WTC11 (cell line): ENCODE data around the gene SIPA1L2. TPM values are rescaled to one million over a fixed set of nuclear protein-coding genes. Genes with fewer than 3 reads are reported as not detected.

ENCODE experiments used
- ATAC-seq: fragments of 200-7000 bp; cut with Tn5 transposase; 2 replicates; pipeline ENCODE4 v1.10.0; 2021; ENCODE audit warnings: mild to moderate bottlenecking, moderate library complexity
- CTCF ChIA-PET: fragments of 300-600 bp; sonication (Branson Sonifier 250); formaldehyde crosslinking; loops from one replicate; lab custom pipeline; 2021; ENCODE audit warnings: antibody characterized with exemption; lab: Charles Lee
- POLR2A ChIA-PET: fragments of 350-600 bp; sonication (Branson Sonifier 250); formaldehyde crosslinking; loops from one replicate; lab custom pipeline; 2021; ENCODE audit warnings: antibody characterized with exemption; lab: Charles Lee
- DNase-seq: peaks from one replicate; pipeline ENCODE4 v3.0.0; 2021; ENCODE audit warnings: low spot score
- H3K27ac Mint-ChIP-seq: 2 replicates; pipeline ENCODE4 v1.8.0; 2021; ENCODE audit warnings: mixed read lengths
- H3K27me3 Mint-ChIP-seq: 2 replicates; pipeline ENCODE4 v1.8.0; 2021; ENCODE audit warnings: low read depth, mild to moderate bottlenecking, moderate library complexity, mixed read lengths
- H3K36me3 Mint-ChIP-seq: 2 replicates; pipeline ENCODE4 v1.8.0; 2021; ENCODE audit warnings: mixed read lengths
- H3K4me1 Mint-ChIP-seq: 2 replicates; pipeline ENCODE4 v1.8.0; 2022; ENCODE audit warnings: mixed read lengths
- H3K4me3 Mint-ChIP-seq: 2 replicates; pipeline ENCODE4 v1.8.0; 2021; ENCODE audit warnings: mild to moderate bottlenecking, moderate library complexity, mixed read lengths
- H3K9me3 Mint-ChIP-seq: 2 replicates; pipeline ENCODE4 v1.8.0; 2021; ENCODE audit warnings: mixed read lengths
- ATF1 ChIP-seq: sonication (generic); formaldehyde crosslinking; IDR thresholded peaks from 2 replicates; pipeline ENCODE4 v1.8.1; 2023; ENCODE audit warnings: mild to moderate bottlenecking, moderate library complexity, missing genetic modification reagents
- GRHL2 ChIP-seq: fragments of 250-450 bp; sonication (Bioruptor Pico); IDR thresholded peaks from 2 replicates; pipeline ENCODE4 v1.8.0; 2022; ENCODE audit warnings: mild to moderate bottlenecking, moderate library complexity; ENCODE audit not compliant: insufficient replicate concordance, severe bottlenecking
- IRF2 ChIP-seq: sonication (generic); formaldehyde crosslinking; IDR thresholded peaks from 2 replicates; pipeline ENCODE4 v1.8.0; 2022; ENCODE audit warnings: low read depth, missing genetic modification reagents, borderline replicate concordance
- NFATC4 ChIP-seq: fragments of 250-450 bp; sonication (Bioruptor Pico); IDR thresholded peaks from 2 replicates; pipeline ENCODE4 v1.9.0; 2021; ENCODE audit warnings: mild to moderate bottlenecking
- NR3C1 ChIP-seq: sonication (generic); formaldehyde crosslinking; conservative IDR thresholded peaks from 2 replicates; pipeline ENCODE4 v1.8.1; 2023; ENCODE audit warnings: low read depth, mild to moderate bottlenecking, missing genetic modification reagents
- OVOL2 ChIP-seq: fragments of 250-450 bp; sonication (Bioruptor Pico); IDR thresholded peaks from 2 replicates; pipeline ENCODE4 v1.9.0; 2021; ENCODE audit warnings: mild to moderate bottlenecking, borderline replicate concordance
- PRDM15 ChIP-seq: sonication (generic); formaldehyde crosslinking; IDR thresholded peaks from 2 replicates; pipeline ENCODE4 v1.8.0; 2022; ENCODE audit warnings: missing genetic modification reagents
- RELA ChIP-seq: sonication (generic); formaldehyde crosslinking; IDR thresholded peaks from 2 replicates; pipeline ENCODE4 v1.8.1; 2022; ENCODE audit warnings: missing genetic modification reagents, mild to moderate bottlenecking, borderline replicate concordance
- SMAD3 ChIP-seq: sonication (generic); formaldehyde crosslinking; IDR thresholded peaks from 2 replicates; pipeline ENCODE4 v1.8.0; 2022; ENCODE audit warnings: missing genetic modification reagents, mild to moderate bottlenecking, borderline replicate concordance
- SMAD4 ChIP-seq: sonication (generic); formaldehyde crosslinking; IDR thresholded peaks from 2 replicates; pipeline ENCODE4 v1.8.0; 2022; ENCODE audit warnings: mild to moderate bottlenecking, missing genetic modification reagents
- TEAD1 ChIP-seq: sonication (generic); formaldehyde crosslinking; IDR thresholded peaks from 2 replicates; pipeline ENCODE4 v1.8.0; 2022; ENCODE audit warnings: mild to moderate bottlenecking, missing genetic modification reagents
- ZBTB21 ChIP-seq: sonication (generic); formaldehyde crosslinking; IDR thresholded peaks from 2 replicates; pipeline ENCODE4 v1.8.1; 2023; ENCODE audit warnings: mild to moderate bottlenecking, missing genetic modification reagents, borderline replicate concordance
- ZBTB43 ChIP-seq: sonication (generic); formaldehyde crosslinking; IDR thresholded peaks from 2 replicates; pipeline ENCODE4 v1.8.1; 2023; ENCODE audit warnings: mild to moderate bottlenecking, missing genetic modification reagents
- ZNF121 ChIP-seq: sonication (generic); formaldehyde crosslinking; IDR thresholded peaks from 2 replicates; pipeline ENCODE4 v1.8.0; 2023; ENCODE audit warnings: missing genetic modification reagents
- ZNF232 ChIP-seq: sonication (generic); formaldehyde crosslinking; IDR thresholded peaks from 2 replicates; pipeline ENCODE4 v1.8.0; 2022; ENCODE audit warnings: mild to moderate bottlenecking, missing genetic modification reagents
- ZNF317 ChIP-seq: sonication (generic); formaldehyde crosslinking; IDR thresholded peaks from 2 replicates; pipeline ENCODE4 v1.8.1; 2023; ENCODE audit warnings: low read depth, mild to moderate bottlenecking, moderate library complexity, missing genetic modification reagents, borderline replicate concordance
- ZNF416 ChIP-seq: fragments of 250-450 bp; sonication (Bioruptor Pico); IDR thresholded peaks from 2 replicates; pipeline ENCODE4 v1.9.0; 2021; ENCODE audit warnings: mild to moderate bottlenecking, inconsistent platforms
- total RNA-seq: library from RNA; stranded (reverse); gene quantifications from 3 replicates; pipeline ENCODE4 v1.2.3, GENCODE V29; 2021
- TF ChIP-seq, protein P1 (sequence below): sonication (generic); formaldehyde crosslinking; IDR thresholded peaks from 2 replicates; pipeline ENCODE4 v1.8.1; 2022; ENCODE audit warnings: mild to moderate bottlenecking, missing genetic modification reagents, moderate library complexity, borderline replicate concordance
- TF ChIP-seq, protein P2 (sequence below): sonication (generic); formaldehyde crosslinking; IDR thresholded peaks from 2 replicates; pipeline ENCODE4 v1.8.1; 2022; ENCODE audit warnings: mild to moderate bottlenecking, moderate library complexity, missing genetic modification reagents
- TF ChIP-seq, protein P3 (sequence below): sonication (generic); formaldehyde crosslinking; IDR thresholded peaks from 2 replicates; pipeline ENCODE4 v1.8.1; 2023; ENCODE audit warnings: mild to moderate bottlenecking, missing genetic modification reagents, moderate library complexity

SIPA1L2 gene
- total RNA-seq, 1 experiment from 2014 or later, result 14.3 TPM

- DNase-seq (no peak), ATAC-seq (no peak)
- H3K36me3 Mint-ChIP-seq, result no peaks in the 10 kb centered on the region
- no peaks in the 10 kb centered on the region; the same call in 1 of the 2 replicates for H3K9me3 Mint-ChIP-seq
- no peak overlapping the region for H3K27ac Mint-ChIP-seq
- TF ChIP-seq IRF2 (CRISPR knock-in tag), result no peak
- TF ChIP-seq ZNF121 (CRISPR knock-in tag), result no peak
- TF ChIP-seq NFATC4 (CRISPR knock-in tag), result no peak
- no peak for TF ChIP-seq ZNF232 (CRISPR knock-in tag)
- TF ChIP-seq, protein P1, sequence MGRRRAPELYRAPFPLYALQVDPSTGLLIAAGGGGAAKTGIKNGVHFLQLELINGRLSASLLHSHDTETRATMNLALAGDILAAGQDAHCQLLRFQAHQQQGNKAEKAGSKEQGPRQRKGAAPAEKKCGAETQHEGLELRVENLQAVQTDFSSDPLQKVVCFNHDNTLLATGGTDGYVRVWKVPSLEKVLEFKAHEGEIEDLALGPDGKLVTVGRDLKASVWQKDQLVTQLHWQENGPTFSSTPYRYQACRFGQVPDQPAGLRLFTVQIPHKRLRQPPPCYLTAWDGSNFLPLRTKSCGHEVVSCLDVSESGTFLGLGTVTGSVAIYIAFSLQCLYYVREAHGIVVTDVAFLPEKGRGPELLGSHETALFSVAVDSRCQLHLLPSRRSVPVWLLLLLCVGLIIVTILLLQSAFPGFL (CRISPR knock-in tag), result no peak
- TF ChIP-seq ATF1 (CRISPR knock-in tag), result no peak
- no peak for TF ChIP-seq ZNF317
- no peak for TF ChIP-seq SMAD4
- TF ChIP-seq ZNF416 (CRISPR knock-in tag), result no peak
- no peak for TF ChIP-seq SMAD3 (CRISPR knock-in tag)
- no peak for TF ChIP-seq ZBTB21
- TF ChIP-seq TEAD1 (CRISPR knock-in tag), result no peak
- TF ChIP-seq PRDM15 (CRISPR knock-in tag), result no peak
- TF ChIP-seq NR3C1 (CRISPR knock-in tag), result no peak
- TF ChIP-seq, all 79 proteins: peak for 0
- H3K4me3 Mint-ChIP-seq, result no peak overlapping the region
- no peaks in the 10 kb centered on the region; the same call in 1 of the 2 replicates for H3K27me3 Mint-ChIP-seq
- ChIA-PET POLR2A (no interaction called here), CTCF (interaction anchor here (0.8 kb wide), 1 partner anchor 21 kb away, joined by 7 read pairs; no protein-coding TSS in a partner anchor)
- no peaks in the 10 kb centered on the region for H3K4me1 Mint-ChIP-seq
These were observed 18.4 kb upstream of the SIPA1L2 start for GRCh38 chr1:232648316-232648715.

GRCh38 chr1:232644209-232644608, 14.3 kb upstream of the SIPA1L2 start:
- no peak overlapping the region for H3K27ac Mint-ChIP-seq
- ATAC-seq (no peak), DNase-seq (no peak)
- ChIA-PET POLR2A (no interaction called here), CTCF (no interaction called here)
- H3K36me3 Mint-ChIP-seq, result no peaks in the 10 kb centered on the region
- H3K4me3 Mint-ChIP-seq, result no peak overlapping the region
- TF ChIP-seq GRHL2 (CRISPR knock-in tag) (no peak), RELA (CRISPR knock-in tag) (no peak), ATF1 (CRISPR knock-in tag) (no peak), ZBTB43 (CRISPR knock-in tag) (no peak)
- no peaks in the 10 kb centered on the region for H3K4me1 Mint-ChIP-seq
- H3K9me3 Mint-ChIP-seq, result no peaks in the 10 kb centered on the region; the same call in 1 of the 2 replicates
- H3K27me3 Mint-ChIP-seq, result no peaks in the 10 kb centered on the region

- Mint-ChIP-seq H3K9me3 (no peaks in the 10 kb centered on the region; the same call in 1 of the 2 replicates), H3K36me3 (no peaks in the 10 kb centered on the region), H3K27me3 (no peaks in the 10 kb centered on the region), H3K4me3 (no peak overlapping the region), H3K27ac (no peak overlapping the region), H3K4me1 (no peaks in the 10 kb centered on the region)
- ChIA-PET CTCF (no interaction called here), POLR2A (no interaction called here)
- DNase-seq (no peak), ATAC-seq (no peak)
- TF ChIP-seq IRF2 (CRISPR knock-in tag) (no peak), NFATC4 (CRISPR knock-in tag) (no peak), RELA (CRISPR knock-in tag) (no peak), OVOL2 (CRISPR knock-in tag) (no peak), ZBTB21 (no peak)
- TF ChIP-seq, protein P2, sequence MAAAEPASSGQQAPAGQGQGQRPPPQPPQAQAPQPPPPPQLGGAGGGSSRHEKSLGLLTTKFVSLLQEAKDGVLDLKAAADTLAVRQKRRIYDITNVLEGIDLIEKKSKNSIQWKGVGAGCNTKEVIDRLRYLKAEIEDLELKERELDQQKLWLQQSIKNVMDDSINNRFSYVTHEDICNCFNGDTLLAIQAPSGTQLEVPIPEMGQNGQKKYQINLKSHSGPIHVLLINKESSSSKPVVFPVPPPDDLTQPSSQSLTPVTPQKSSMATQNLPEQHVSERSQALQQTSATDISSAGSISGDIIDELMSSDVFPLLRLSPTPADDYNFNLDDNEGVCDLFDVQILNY (CRISPR knock-in tag), result no peak
- TF ChIP-seq, protein P3, sequence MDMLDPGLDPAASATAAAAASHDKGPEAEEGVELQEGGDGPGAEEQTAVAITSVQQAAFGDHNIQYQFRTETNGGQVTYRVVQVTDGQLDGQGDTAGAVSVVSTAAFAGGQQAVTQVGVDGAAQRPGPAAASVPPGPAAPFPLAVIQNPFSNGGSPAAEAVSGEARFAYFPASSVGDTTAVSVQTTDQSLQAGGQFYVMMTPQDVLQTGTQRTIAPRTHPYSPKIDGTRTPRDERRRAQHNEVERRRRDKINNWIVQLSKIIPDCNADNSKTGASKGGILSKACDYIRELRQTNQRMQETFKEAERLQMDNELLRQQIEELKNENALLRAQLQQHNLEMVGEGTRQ (CRISPR knock-in tag), result no peak
These were observed 13.3 kb upstream of the SIPA1L2 start for GRCh38 chr1:232643251-232643650.
